Smooth muscle cell (in vitro differentiated cells): ENCODE measurements around the gene TTYH1. TPM values are rescaled to one million over a fixed set of nuclear protein-coding genes. Genes with fewer than 3 reads are reported as not detected.

Source experiments
- DNase-seq: peaks from one replicate; lab custom pipeline; 2025; ENCODE audit not compliant: unreplicated experiment; lab: John Stamatoyannopoulos, UW
- H2AFZ ChIP-seq: fragments of 200-600 bp; sonication (generic); 2 replicates; pipeline ENCODE4 v1.6.0; 2016; ENCODE audit warnings: antibody characterized with exemption, low read depth, mild to moderate bottlenecking
- H3F3A ChIP-seq: fragments of 200-600 bp; sonication (generic); 2 replicates; pipeline ENCODE4 v1.6.0; 2017; ENCODE audit warnings: antibody characterized with exemption, low read depth
- H3K27ac ChIP-seq: fragments of 200-600 bp; sonication (generic); 2 replicates; pipeline ENCODE4 v1.5.1; 2016; ENCODE audit warnings: low read depth, mild to moderate bottlenecking
- H3K27me3 ChIP-seq: fragments of 200-600 bp; sonication (generic); 2 replicates; pipeline ENCODE4 v1.6.1; 2016; ENCODE audit warnings: low read depth, mild to moderate bottlenecking
- H3K36me3 ChIP-seq: fragments of 200-600 bp; sonication (generic); 2 replicates; pipeline ENCODE4 v1.5.1; 2016; ENCODE audit warnings: low read depth
- H3K4me1 ChIP-seq: fragments of 200-600 bp; sonication (generic); 2 replicates; pipeline ENCODE4 v1.5.1; 2016; ENCODE audit warnings: low read depth
- H3K4me2 ChIP-seq: fragments of 200-600 bp; sonication (generic); 2 replicates; pipeline ENCODE4 v1.6.0; 2016; ENCODE audit warnings: mild to moderate bottlenecking
- H3K4me3 ChIP-seq: fragments of 200-600 bp; sonication (generic); 2 replicates; pipeline ENCODE4 v1.5.1; 2016; ENCODE audit warnings: mild to moderate bottlenecking
- H3K79me2 ChIP-seq: fragments of 200-600 bp; sonication (generic); 2 replicates; pipeline ENCODE4 v1.6.0; 2016; ENCODE audit warnings: low read depth, mild to moderate bottlenecking
- H3K9ac ChIP-seq: fragments of 200-600 bp; sonication (generic); 2 replicates; pipeline ENCODE4 v1.6.0; 2016; ENCODE audit warnings: low read depth
- H3K9me3 ChIP-seq: fragments of 200-600 bp; sonication (generic); replicated peaks from 2 replicates; pipeline ENCODE4 v1.5.1; 2016; ENCODE audit warnings: low read depth
- H4K20me1 ChIP-seq: fragments of 200-600 bp; sonication (generic); 2 replicates; pipeline ENCODE4 v1.6.0; 2016; ENCODE audit warnings: low read depth
- CTCF ChIP-seq: fragments of 200-600 bp; sonication (generic); IDR thresholded peaks from 2 replicates; pipeline ENCODE4 v1.5.1; 2017; ENCODE audit warnings: borderline replicate concordance, mild to moderate bottlenecking, antibody characterized with exemption; ENCODE audit not compliant: insufficient read depth, poor library complexity, severe bottlenecking
- WGBS: methylation state at CpG from one replicate; pipeline ENCODE4 v1.1.7; 2016; ENCODE audit warnings: low lambda C conversion rate; 5-methylcytosine and 5-hydroxymethylcytosine counted together
- polyA plus RNA-seq: library from polyadenylated mRNA; unstranded; fragments of >200 nt; fragmentation: Nextera tagmentation; extraction: Ambion mirVana; gene quantifications from 2 replicates; pipeline ENCODE4 v1.2.1, GENCODE V29; 2016
- total RNA-seq: library from RNA; depleted of rRNA; stranded (reverse); fragments of >200 nt; gene quantifications from 2 replicates; pipeline ENCODE4 v1.2.3, GENCODE V29; 2014

Gene TTYH1
- total and polyA plus RNA-seq, 2 experiments from 2014 or later = 0.40 to 0.65 TPM

- no peak overlapping the region for H3K4me2 ChIP-seq
- H2AFZ ChIP-seq = no peak overlapping the region
- H3K9me3 ChIP-seq = no peaks in the 10 kb centered on the region
- no peaks in the 10 kb centered on the region for H3K79me2 ChIP-seq
- no peak overlapping the region for H3K9ac ChIP-seq
- no peak overlapping the region for H3K27ac ChIP-seq
- DNase-seq = no peak
- H4K20me1 ChIP-seq = no peaks in the 10 kb centered on the region
- WGBS = 59% methylated on average over 20 of the region's 20 CpGs
- peaks cover 35% of the 10 kb centered on the region for H3K4me1 ChIP-seq
- H3K36me3 ChIP-seq = no peaks in the 10 kb centered on the region
- no peak for TF ChIP-seq CTCF
- no peaks in the 10 kb centered on the region for H3F3A ChIP-seq
- H3K4me3 ChIP-seq = no peak overlapping the region
- peaks cover 6% of the 10 kb centered on the region for H3K27me3 ChIP-seq
These were observed 6.9 kb downstream of the TTYH1 start for GRCh38 chr19:54422136-54422535.

DNA sequence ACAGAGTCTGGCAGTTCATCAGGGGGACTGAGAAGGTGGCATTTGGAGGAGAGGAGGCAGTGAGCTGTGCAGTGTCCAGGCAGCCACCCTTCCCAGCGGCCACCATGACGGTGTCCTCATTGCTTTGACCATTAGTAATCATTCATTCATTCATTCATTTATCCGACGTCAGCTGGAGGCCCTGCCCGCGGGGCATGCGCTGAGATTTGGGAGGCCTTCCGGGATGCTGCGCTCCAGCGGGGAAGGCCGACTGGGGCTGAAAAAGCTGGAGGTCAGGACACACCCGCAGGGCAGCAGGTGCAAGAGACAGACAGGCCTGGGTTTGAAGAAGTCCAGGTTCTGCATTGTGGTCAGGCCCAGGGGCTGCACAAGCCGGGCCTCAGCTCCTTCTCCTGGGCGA lies 8.9 kb downstream of the TTYH1 start:
- no peaks in the 10 kb centered on the region for H3K79me2 ChIP-seq
- H3K4me3 ChIP-seq = no peak overlapping the region
- no peak overlapping the region for H2AFZ ChIP-seq
- H3K27ac ChIP-seq = no peak overlapping the region
- no peaks in the 10 kb centered on the region for H3K36me3 ChIP-seq
- H3K27me3 ChIP-seq = peaks cover 5% of the 10 kb centered on the region
- no peak overlapping the region for H3K9ac ChIP-seq
- TF ChIP-seq CTCF = no peak
- no peaks in the 10 kb centered on the region for H4K20me1 ChIP-seq
- no peaks in the 10 kb centered on the region for H3F3A ChIP-seq
- no peaks in the 10 kb centered on the region for H3K9me3 ChIP-seq
- H3K4me2 ChIP-seq = no peak overlapping the region
- H3K4me1 ChIP-seq = peaks cover 22% of the 10 kb centered on the region
- DNase-seq = no peak
- WGBS = 90% methylated on average over 14 of the region's 14 CpGs

DNA sequence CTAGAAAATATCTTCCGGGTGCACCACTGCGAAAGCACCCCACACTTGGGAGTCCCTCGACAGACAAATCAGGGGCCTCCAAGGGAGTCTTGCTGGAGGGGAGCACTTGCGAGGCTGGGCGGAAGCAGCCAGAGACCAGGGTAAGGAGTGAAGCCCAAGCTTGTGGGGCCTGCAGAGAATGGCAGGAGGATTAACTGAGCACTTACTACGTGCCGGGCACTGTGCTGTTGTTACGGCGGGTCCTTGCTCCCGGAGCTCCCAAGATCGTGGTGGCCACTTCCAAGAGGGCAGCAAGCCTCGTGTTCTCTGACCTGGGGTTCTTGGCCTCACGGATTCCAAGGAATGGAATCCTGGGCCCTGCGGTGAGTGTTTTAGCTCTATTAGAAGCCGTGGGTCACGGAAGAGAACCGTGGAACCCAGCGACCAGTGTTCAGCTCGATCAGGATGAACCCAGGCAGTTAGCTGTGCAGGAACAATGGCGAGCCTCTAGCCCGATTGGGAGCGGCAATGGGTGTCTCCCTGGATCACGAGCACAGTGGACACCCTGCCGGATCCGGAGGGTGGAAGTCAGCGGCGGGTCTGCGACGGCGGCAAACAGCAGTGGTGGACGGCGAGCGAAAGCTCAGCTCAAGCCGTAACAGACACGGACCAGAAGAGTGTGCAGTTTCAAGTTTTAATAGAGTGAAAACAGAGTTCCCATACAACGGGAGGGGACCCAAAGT lies 9.6 kb downstream of the TTYH1 start:
- Histone ChIP-seq H3K4me3 (no peak overlapping the region), H3K9me3 (no peaks in the 10 kb centered on the region), H3K4me1 (peaks cover 21% of the 10 kb centered on the region), H2AFZ (no peak overlapping the region), H4K20me1 (no peaks in the 10 kb centered on the region), H3K79me2 (no peaks in the 10 kb centered on the region), H3K27ac (no peak overlapping the region), H3K36me3 (no peaks in the 10 kb centered on the region), H3K9ac (no peak overlapping the region), H3K27me3 (peaks cover 5% of the 10 kb centered on the region), H3F3A (no peaks in the 10 kb centered on the region), H3K4me2 (no peak overlapping the region)
- no peak for TF ChIP-seq CTCF
- 93% methylated on average over 36 of the region's 36 CpGs for WGBS
- DNase-seq = no peak

- Histone ChIP-seq H3K79me2 (no peaks in the 10 kb centered on the region), H3K9ac (no peak overlapping the region), H3K27ac (no peak overlapping the region), H3K4me3 (no peak overlapping the region), H2AFZ (no peak overlapping the region), H3K27me3 (peaks cover 5% of the 10 kb centered on the region), H3K9me3 (no peaks in the 10 kb centered on the region), H4K20me1 (no peaks in the 10 kb centered on the region), H3K4me2 (no peak overlapping the region), H3K36me3 (no peaks in the 10 kb centered on the region), H3F3A (no peaks in the 10 kb centered on the region), H3K4me1 (peaks cover 23% of the 10 kb centered on the region)
- DNase-seq = no peak
- TF ChIP-seq CTCF = no peak
- WGBS = 88% methylated on average over 5 of the region's 5 CpGs
These were observed 10.1 kb downstream of the TTYH1 start for GRCh38 chr19:54425382-54425723.
